GM06990 (cell line): ENCODE results near the gene EXOC3L1.

Experiments used
- DNase-seq: peaks from one replicate; pipeline ENCODE4 v3.0.0-alpha.2; 2011; ENCODE audit not compliant: insufficient read length; ENCODE audit errors: extremely low read depth
- H3K27me3 ChIP-seq: replicated peaks from 2 replicates; pipeline ENCODE4 v1.6.0; 2011; ENCODE audit warnings: low read length; ENCODE audit not compliant: control insufficient read depth, insufficient read depth
- H3K36me3 ChIP-seq: 2 replicates; pipeline ENCODE4 v1.5.1; 2011; ENCODE audit warnings: low read length; ENCODE audit not compliant: control insufficient read depth, insufficient read depth
- H3K4me3 ChIP-seq: replicated peaks from 2 replicates; pipeline ENCODE4 v1.5.1; 2011; ENCODE audit warnings: low read depth, mild to moderate bottlenecking, control low read depth, low read length
- TF ChIP-seq, protein P1 (sequence below): IDR thresholded peaks from 2 replicates; pipeline ENCODE4 v1.5.1; 2011; ENCODE audit warnings: low read length, control low read depth, mild to moderate bottlenecking, inconsistent platforms; ENCODE audit not compliant: insufficient read depth, poor library complexity, severe bottlenecking

The EXOC3L1 gene

DNA sequence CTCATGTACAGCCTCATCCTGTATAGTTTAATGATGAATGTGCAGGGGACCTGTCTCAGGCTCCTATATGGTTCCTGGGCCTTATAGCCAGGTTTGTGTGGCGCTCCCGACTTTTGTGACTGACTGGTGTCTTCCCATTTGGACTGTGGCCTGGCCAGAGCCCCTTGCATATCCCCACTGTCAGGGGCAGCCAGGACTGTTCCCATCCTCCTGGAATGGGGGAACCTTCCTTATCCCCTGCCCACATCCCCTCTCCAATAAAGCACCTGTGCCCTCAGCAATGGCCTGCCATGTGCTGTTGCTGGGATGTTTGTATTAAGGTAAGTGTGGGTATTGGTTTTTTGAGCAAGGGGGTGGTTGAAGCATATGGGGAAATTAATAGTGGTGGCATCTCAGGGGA, 41.7 kb downstream of the EXOC3L1 start:
- H3K27me3 ChIP-seq: no peaks in the 10 kb centered on the region
- peaks cover 28% of the 10 kb centered on the region for H3K36me3 ChIP-seq

DNA sequence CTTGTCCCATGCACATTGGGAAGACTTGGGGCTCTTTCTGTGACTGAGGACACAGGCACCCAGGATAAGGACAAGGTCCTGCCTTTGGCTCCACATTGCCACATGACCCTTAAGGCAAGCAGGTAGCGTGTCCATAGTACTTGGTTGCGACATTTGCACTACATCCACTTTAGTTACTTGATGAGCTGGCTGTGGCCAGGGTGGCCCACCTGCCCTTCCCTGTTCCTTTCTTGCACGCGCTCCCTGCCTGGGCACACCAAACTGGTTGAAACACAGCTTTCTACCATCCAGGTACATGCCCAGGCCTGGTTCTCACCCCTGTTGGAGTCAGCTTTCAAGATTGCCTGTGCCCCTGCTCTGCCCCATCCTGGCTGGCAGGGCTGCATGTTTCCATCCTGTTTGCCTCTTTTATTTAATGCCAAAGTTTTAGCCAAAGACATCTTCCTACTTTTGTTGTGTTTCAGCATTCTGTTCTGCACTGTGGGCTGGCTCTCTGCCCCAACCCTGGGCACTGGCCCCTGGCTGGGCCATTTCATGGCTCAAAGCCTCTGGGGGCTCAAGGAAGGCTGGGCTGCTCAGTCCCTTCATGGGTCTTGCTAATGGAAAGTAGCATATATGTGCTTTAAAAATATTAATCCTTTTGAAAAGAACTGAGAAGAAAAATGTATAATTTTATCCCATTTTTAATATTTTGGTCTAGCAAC, 42.3 kb downstream of the EXOC3L1 start:
- TF ChIP-seq, protein P1, sequence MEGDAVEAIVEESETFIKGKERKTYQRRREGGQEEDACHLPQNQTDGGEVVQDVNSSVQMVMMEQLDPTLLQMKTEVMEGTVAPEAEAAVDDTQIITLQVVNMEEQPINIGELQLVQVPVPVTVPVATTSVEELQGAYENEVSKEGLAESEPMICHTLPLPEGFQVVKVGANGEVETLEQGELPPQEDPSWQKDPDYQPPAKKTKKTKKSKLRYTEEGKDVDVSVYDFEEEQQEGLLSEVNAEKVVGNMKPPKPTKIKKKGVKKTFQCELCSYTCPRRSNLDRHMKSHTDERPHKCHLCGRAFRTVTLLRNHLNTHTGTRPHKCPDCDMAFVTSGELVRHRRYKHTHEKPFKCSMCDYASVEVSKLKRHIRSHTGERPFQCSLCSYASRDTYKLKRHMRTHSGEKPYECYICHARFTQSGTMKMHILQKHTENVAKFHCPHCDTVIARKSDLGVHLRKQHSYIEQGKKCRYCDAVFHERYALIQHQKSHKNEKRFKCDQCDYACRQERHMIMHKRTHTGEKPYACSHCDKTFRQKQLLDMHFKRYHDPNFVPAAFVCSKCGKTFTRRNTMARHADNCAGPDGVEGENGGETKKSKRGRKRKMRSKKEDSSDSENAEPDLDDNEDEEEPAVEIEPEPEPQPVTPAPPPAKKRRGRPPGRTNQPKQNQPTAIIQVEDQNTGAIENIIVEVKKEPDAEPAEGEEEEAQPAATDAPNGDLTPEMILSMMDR: no peak
- peaks cover 31% of the 10 kb centered on the region for H3K36me3 ChIP-seq
- H3K4me3 ChIP-seq: no peak overlapping the region
- no peak for DNase-seq
- no peaks in the 10 kb centered on the region for H3K27me3 ChIP-seq

More for the DNA sequence above, 41.7 kb downstream of the EXOC3L1 start:
- H3K4me3 ChIP-seq: no peak overlapping the region
- DNase-seq: no peak
- TF ChIP-seq, protein P1: no peak

DNA sequence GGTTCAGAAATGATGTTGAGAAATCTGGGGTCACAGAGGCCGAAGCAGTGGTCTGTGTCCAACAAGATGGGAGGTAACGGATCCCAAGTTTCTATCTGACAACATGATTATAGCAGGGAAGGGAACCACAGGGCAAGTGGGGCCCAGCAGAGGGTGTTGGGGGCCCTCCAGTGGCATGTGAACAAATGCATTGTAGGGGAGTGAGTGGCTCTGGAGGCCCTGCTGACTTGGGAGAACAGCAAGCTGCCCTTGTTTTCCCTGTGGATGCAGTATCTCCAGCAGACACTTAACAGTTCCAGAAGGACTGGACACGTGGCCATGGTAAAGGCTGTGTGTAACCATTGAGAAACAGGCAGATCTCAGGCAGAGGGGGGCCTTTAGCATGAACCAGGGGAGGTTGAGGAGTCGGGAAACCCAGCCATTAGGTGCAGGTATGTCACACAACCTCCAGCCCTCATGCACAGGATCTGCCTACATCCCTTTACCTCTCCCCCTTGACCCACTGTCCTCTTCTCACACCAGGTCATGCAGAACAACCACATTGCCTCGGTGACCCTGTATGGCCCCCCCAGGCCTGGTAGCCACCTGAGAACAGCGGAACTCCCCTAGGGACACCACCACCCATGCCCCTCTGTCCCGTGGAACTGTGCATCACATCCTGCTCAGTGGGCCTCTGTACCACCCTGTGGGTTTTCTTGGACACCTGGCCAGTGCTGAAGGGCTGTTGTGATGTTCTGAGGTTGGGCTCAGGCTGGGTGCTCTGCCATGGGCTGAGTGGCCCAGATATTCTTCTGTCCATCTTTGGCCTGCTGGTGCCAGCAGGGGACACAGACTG, 43.2 kb downstream of the EXOC3L1 start:
- Histone ChIP-seq H3K36me3 (peaks cover 37% of the 10 kb centered on the region), H3K27me3 (no peaks in the 10 kb centered on the region), H3K4me3 (no peak overlapping the region)
- TF ChIP-seq, protein P1: no peak
- no peak for DNase-seq

DNA sequence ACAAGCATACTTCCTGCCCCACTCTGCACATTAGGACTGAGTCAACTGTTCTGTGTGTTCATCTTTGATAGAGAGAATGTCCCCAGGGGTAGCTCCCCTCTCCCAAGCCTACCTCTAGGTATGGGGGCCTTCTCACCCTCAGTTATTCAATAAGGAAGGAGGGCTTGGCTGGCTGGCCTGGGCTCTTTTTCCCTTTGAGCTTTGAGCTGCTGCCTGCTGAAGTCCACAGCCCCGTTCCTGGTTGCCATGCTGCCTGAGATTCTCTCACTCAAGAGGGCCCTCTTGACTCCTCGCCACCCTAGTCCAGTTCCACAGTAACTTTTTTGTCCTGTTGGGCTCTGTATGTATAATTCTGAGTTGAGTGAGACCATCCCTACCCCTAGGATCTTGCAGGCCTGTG, 44.2 kb downstream of the EXOC3L1 start:
- DNase-seq: no peak
- H3K4me3 ChIP-seq: no peak overlapping the region
- TF ChIP-seq, protein P1: no peak
- H3K36me3 ChIP-seq: peaks cover 39% of the 10 kb centered on the region
- no peaks in the 10 kb centered on the region for H3K27me3 ChIP-seq

DNA sequence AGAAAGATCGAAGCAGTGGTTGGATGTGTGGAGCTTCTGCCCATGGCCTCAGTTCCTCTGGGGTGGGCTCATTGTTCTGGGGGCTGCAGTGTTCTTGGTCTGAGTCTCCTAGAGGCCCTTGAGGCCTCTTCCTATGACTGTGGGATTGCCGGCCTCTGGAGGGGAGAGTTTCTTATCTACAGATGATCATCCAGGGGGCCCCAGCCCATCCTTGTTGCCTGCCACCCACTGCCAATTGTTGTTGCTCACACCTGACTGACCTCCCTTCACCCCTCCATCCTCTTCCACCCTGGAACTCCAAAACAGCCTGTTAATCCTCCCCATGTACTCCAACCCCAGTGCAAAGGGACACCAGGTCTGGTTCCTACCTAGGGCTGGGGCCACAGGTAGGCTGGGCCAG, 45.0 kb downstream of the EXOC3L1 start:
- H3K36me3 ChIP-seq: peaks cover 39% of the 10 kb centered on the region
- no peak overlapping the region for H3K4me3 ChIP-seq
- DNase-seq: no peak
- TF ChIP-seq, protein P1: no peak
- H3K27me3 ChIP-seq: no peaks in the 10 kb centered on the region
